Cardiac muscle cell (in vitro differentiated cells and primary cell): Measurements from ENCODE around the gene MOSPD2. TPM values are rescaled to one million over a fixed set of nuclear protein-coding genes. Genes with fewer than 3 reads are reported as not detected.

Experiments
- DNase-seq, 2 donors: peaks; one replicate each; pipeline versions ENCODE4 v3.0.0 to v3.0.0-alpha.2; 2010 to 2017; ENCODE audit warnings: low read depth in 1 of 2, low spot score in 1 of 2
- H3K27ac ChIP-seq: fragments of 200-600 bp; sonication (generic); 2 replicates; pipeline ENCODE4 v1.5.1; 2016
- H3K27me3 ChIP-seq: fragments of 200-600 bp; sonication (generic); 2 replicates; pipeline ENCODE4 v1.6.0; 2016; ENCODE audit warnings: control low read depth
- H3K36me3 ChIP-seq: fragments of 200-600 bp; sonication (generic); 2 replicates; pipeline ENCODE4 v1.5.1; 2016; ENCODE audit warnings: control low read depth
- H3K4me1 ChIP-seq: fragments of 200-600 bp; sonication (generic); 2 replicates; pipeline ENCODE4 v1.8.1; 2017; ENCODE audit warnings: low read depth, mild to moderate bottlenecking, mixed run types
- H3K4me3 ChIP-seq: fragments of 200-600 bp; sonication (generic); 2 replicates; pipeline ENCODE4 v1.5.1; 2016; ENCODE audit warnings: mild to moderate bottlenecking
- H3K9me3 ChIP-seq: fragments of 200-600 bp; sonication (generic); 2 replicates; pipeline ENCODE4 v1.5.1; 2017; ENCODE audit warnings: low read depth, mild to moderate bottlenecking, control low read depth
- CTCF ChIP-seq: IDR thresholded peaks from 2 replicates; pipeline ENCODE4 v1.5.1; 2012; ENCODE audit warnings: low read depth, mild to moderate bottlenecking, low read length
- polyA plus RNA-seq: library from polyadenylated mRNA; unstranded; fragments of >200 nt; fragmentation: Nextera tagmentation; extraction: Ambion mirVana; gene quantifications from 2 replicates; pipeline ENCODE4 v1.2.1, GENCODE V29; 2016
- total RNA-seq: library from RNA; depleted of rRNA; stranded (reverse); fragments of >200 nt; gene quantifications from 2 replicates; pipeline ENCODE4 v1.2.3, GENCODE V29; 2016

MOSPD2 gene
- total and polyA plus RNA-seq, 2 experiments from 2014 or later: 5.8 to 10.3 TPM

GRCh38 chrX:14871767-14872166 is 1.5 kb upstream of the MOSPD2 start:
- Histone ChIP-seq H3K27me3 (no peaks in the 10 kb centered on the region), H3K4me1 (no peaks in the 10 kb centered on the region), H3K36me3 (no peaks in the 10 kb centered on the region), H3K27ac (no peak overlapping the region), H3K9me3 (no peaks in the 10 kb centered on the region), H3K4me3 (no peak overlapping the region)
- no peak for TF ChIP-seq CTCF
- no peak for DNase-seq

- no peaks in the 10 kb centered on the region for H3K9me3 ChIP-seq
- TF ChIP-seq CTCF: no peak
- H3K27me3 ChIP-seq: no peaks in the 10 kb centered on the region
- no peaks in the 10 kb centered on the region for H3K36me3 ChIP-seq
- H3K4me1 ChIP-seq: no peaks in the 10 kb centered on the region
- H3K4me3 ChIP-seq: peak overlapping the region; percentile 36
- no peak overlapping the region for H3K27ac ChIP-seq
- no peak for DNase-seq
Observed at GRCh38 chrX:14872355-14872754, 866 bp upstream of the MOSPD2 start.

GRCh38 chrX:14873676-14874049 is 442 bp downstream of the MOSPD2 start:
- Histone ChIP-seq H3K36me3 (no peaks in the 10 kb centered on the region), H3K27me3 (no peaks in the 10 kb centered on the region), H3K4me3 (peak overlapping the region; percentile 60), H3K27ac (peak overlapping the region; percentile 72), H3K4me1 (no peaks in the 10 kb centered on the region), H3K9me3 (no peaks in the 10 kb centered on the region)
- no peak for TF ChIP-seq CTCF
- no peak for DNase-seq

GRCh38 chrX:14875624-14876023 is 2.4 kb downstream of the MOSPD2 start:
- H3K9me3 ChIP-seq: no peaks in the 10 kb centered on the region
- H3K36me3 ChIP-seq: no peaks in the 10 kb centered on the region
- H3K27me3 ChIP-seq: no peaks in the 10 kb centered on the region
- no peak overlapping the region for H3K4me3 ChIP-seq
- DNase-seq: no peak
- TF ChIP-seq CTCF: no peak
- H3K4me1 ChIP-seq: no peaks in the 10 kb centered on the region
- H3K27ac ChIP-seq: no peak overlapping the region

GRCh38 chrX:14883826-14884225 is 10.6 kb downstream of the MOSPD2 start:
- no peaks in the 10 kb centered on the region for H3K36me3 ChIP-seq
- no peak overlapping the region for H3K4me3 ChIP-seq
- no peak for DNase-seq
- TF ChIP-seq CTCF: no peak
- no peaks in the 10 kb centered on the region for H3K9me3 ChIP-seq
- no peaks in the 10 kb centered on the region for H3K27me3 ChIP-seq
- H3K4me1 ChIP-seq: no peaks in the 10 kb centered on the region
- H3K27ac ChIP-seq: no peak overlapping the region

GRCh38 chrX:14884714-14885113 is 11.5 kb downstream of the MOSPD2 start:
- Histone ChIP-seq H3K27me3 (no peaks in the 10 kb centered on the region), H3K27ac (no peak overlapping the region), H3K9me3 (no peaks in the 10 kb centered on the region), H3K4me1 (no peaks in the 10 kb centered on the region), H3K36me3 (no peaks in the 10 kb centered on the region), H3K4me3 (no peak overlapping the region)
- no peak for TF ChIP-seq CTCF
- no peak for DNase-seq
